BLaER1 (cell line): ENCODE data around the gene GATAD2B.
A peak's percentile ranks its signal among the peaks of the same experiment; 100 is the strongest.

ENCODE experiments used
- H3K27ac ChIP-seq: shearing (Covaris generic); formaldehyde crosslinking; 2 replicates; pipeline ENCODE4 v1.8.1; 2022
- H3K27me3 ChIP-seq: shearing (Covaris generic); formaldehyde crosslinking; 2 replicates; pipeline ENCODE4 v1.8.1; 2022
- H3K36me3 ChIP-seq: shearing (Covaris generic); formaldehyde crosslinking; 2 replicates; pipeline ENCODE4 v1.8.1; 2022
- H3K4me1 ChIP-seq: shearing (Covaris generic); formaldehyde crosslinking; 2 replicates; pipeline ENCODE4 v1.8.1; 2022
- H3K4me2 ChIP-seq: shearing (Covaris generic); formaldehyde crosslinking; 2 replicates; pipeline ENCODE4 v1.8.1; 2022
- H3K4me3 ChIP-seq: shearing (Covaris generic); formaldehyde crosslinking; 2 replicates; pipeline ENCODE4 v1.8.1; 2022
- H3K9ac ChIP-seq: shearing (Covaris generic); formaldehyde crosslinking; 2 replicates; pipeline ENCODE4 v1.8.1; 2022
- H3K9me3 ChIP-seq: shearing (Covaris generic); formaldehyde crosslinking; 2 replicates; pipeline ENCODE4 v1.8.1; 2022
- H4K20me1 ChIP-seq: shearing (Covaris generic); formaldehyde crosslinking; 2 replicates; pipeline ENCODE4 v1.8.1; 2022
- Cebpa-rat ChIP-seq: shearing (Covaris generic); IDR thresholded peaks from 2 replicates; pipeline ENCODE4 v1.8.1; 2022

The GATAD2B gene

DNA sequence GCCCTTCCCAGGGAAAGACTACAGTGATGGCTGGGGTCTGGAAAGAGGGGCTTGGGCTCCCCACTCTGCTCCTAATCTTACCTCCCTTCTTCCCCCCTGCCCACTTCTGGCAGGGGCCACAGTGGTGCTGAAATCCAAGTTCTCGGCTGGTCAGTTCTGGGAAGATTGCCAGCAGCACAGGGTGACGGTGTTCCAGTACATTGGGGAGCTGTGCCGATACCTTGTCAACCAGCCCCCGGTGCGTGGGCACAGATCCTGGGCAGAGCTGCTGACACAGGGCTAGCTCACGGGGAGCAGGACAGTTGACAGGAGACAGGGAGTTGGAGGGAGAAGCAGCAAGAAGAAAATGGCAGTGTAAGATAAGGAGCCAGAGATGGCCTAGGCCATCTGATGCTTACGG lies 145.1 kb downstream of the GATAD2B start:
- Histone ChIP-seq H3K9me3 (no peaks in the 10 kb centered on the region), H3K9ac (no peak overlapping the region), H4K20me1 (no peaks in the 10 kb centered on the region), H3K4me2 (peak overlapping the region; percentile 96), H3K4me1 (peaks cover 62% of the 10 kb centered on the region), H3K36me3 (peaks cover 28% of the 10 kb centered on the region), H3K4me3 (no peak overlapping the region), H3K27me3 (no peaks in the 10 kb centered on the region), H3K27ac (peak overlapping the region; percentile 100)
- TF ChIP-seq Cebpa-rat = no peak

DNA sequence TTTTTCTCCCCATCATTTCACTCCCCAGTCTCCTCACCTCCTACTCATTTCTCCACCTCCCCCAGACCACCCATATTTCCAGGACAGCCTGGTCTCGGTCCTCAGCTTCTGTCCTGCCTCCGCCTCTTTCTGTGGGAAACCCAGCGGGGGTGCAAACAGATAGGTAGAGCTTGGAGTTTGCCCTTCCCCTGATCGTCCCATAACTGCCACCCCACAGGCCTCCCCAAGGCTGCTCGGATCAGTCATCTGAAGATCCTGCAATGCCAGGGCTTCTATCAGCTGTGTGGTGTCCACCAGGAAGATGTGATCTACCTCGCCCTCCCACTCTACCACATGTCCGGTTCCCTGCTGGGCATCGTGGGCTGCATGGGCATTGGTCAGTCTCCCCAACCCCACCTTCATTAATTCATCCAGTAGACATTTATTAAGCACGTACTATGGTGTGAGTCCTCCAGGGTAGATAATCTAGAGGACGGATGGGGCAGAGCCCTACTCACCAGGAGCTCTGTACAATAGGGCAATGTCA lies 145.9 kb downstream of the GATAD2B start:
- Histone ChIP-seq H3K27me3 (no peaks in the 10 kb centered on the region), H3K4me1 (peaks cover 62% of the 10 kb centered on the region), H3K27ac (peak overlapping the region; percentile 100), H3K36me3 (peaks cover 34% of the 10 kb centered on the region), H3K4me3 (peak overlapping the region; percentile 83), H3K9me3 (no peaks in the 10 kb centered on the region), H3K9ac (peak overlapping the region; percentile 93), H4K20me1 (no peaks in the 10 kb centered on the region), H3K4me2 (peak overlapping the region; percentile 96)
- no peak for TF ChIP-seq Cebpa-rat

DNA sequence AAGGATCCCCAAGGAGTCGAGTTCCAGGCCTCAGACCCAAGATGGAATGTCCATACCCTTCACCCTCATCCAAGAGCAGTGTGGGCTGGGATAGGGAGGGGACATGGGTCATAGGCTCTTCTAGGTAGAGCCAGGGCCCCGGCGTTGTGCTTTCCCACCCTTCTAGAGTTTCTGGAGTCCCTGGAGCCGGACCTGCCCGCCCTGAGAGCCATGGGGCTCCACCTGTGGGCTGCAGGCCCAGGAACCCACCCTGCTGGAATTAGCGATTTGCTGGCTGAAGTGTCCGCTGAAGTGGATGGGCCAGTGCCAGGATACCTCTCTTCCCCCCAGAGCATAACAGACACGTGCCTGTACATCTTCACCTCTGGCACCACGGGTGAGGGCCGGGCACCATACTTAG lies 146.4 kb downstream of the GATAD2B start:
- Histone ChIP-seq H3K9ac (peak overlapping the region; percentile 93), H3K27me3 (no peaks in the 10 kb centered on the region), H3K4me2 (peak overlapping the region; percentile 96), H3K27ac (peak overlapping the region; percentile 100), H3K4me1 (peaks cover 67% of the 10 kb centered on the region), H3K9me3 (no peaks in the 10 kb centered on the region), H4K20me1 (no peaks in the 10 kb centered on the region), H3K4me3 (peak overlapping the region; percentile 83), H3K36me3 (peaks cover 34% of the 10 kb centered on the region)
- TF ChIP-seq Cebpa-rat = no peak

DNA sequence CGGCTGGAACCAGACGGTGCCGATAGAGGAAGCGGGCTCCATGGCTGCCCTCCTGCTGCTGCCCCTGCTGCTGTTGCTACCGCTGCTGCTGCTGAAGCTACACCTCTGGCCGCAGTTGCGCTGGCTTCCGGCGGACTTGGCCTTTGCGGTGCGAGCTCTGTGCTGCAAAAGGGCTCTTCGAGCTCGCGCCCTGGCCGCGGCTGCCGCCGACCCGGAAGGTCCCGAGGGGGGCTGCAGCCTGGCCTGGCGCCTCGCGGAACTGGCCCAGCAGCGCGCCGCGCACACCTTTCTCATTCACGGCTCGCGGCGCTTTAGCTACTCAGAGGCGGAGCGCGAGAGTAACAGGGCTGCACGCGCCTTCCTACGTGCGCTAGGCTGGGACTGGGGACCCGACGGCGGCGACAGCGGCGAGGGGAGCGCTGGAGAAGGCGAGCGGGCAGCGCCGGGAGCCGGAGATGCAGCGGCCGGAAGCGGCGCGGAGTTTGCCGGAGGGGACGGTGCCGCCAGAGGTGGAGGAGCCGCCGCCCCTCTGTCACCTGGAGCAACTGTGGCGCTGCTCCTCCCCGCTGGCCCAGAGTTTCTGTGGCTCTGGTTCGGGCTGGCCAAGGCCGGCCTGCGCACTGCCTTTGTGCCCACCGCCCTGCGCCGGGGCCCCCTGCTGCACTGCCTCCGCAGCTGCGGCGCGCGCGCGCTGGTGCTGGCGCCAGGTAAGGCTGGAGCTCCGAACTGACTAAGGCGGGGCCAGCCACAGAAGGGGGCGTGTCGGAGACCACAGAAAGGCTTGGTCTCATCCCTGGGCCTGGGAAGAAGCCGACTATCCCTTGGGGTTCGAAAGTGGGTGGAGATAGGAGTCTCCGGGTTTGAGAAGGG lies 147.1 kb downstream of the GATAD2B start:
- peak overlapping the region; percentile 96 for H3K4me2 ChIP-seq

DNA sequence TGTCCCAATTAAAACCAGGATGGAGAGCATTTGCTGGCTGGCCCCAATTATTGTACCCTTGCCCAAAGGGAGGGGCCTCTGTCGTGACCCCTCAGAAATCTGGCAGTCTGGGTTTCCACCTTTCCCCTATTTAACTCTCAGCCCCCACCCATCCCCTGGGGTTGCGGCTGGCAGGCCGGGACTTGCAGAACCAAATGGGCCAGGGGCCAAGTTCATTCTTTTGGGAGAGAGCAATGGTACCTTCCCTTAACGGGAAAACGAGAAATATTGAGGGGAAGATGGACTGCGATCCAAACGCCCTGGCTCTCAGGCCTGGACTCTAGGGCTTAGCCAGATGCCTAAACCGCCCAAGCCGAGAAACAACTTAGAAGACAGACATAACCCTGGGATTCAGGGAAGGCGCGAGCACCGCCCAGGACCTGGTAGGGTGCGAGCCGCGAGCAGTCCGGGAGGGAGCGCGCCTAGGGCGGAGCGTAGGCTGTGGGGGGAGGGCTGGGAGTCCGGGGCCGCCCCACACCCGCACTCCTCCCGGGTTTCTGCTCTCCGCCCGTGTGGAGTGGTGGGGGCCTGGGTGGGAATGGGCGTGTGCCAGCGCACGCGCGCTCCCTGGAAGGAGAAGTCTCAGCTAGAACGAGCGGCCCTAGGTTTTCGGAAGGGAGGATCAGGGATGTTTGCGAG lies 147.9 kb downstream of the GATAD2B start, which contains the start of gene SLC27A3:
Gene SLC27A3 (plus strand): TSS at position 628 of the 678 bp plus-strand sequence. CDS start 91 bp downstream, outside the sequence.
- Histone ChIP-seq H3K27ac (peak within 1 kb of the TSS; percentile 100), H3K4me3 (peak within 1 kb of the TSS; percentile 83), H3K9ac (peak within 1 kb of the TSS; percentile 93), H3K9me3 (no peaks in the 10 kb centered on the region), H4K20me1 (no peaks in the 10 kb centered on the region), H3K36me3 (peaks cover 28% of the 10 kb centered on the region), H3K4me2 (peak within 1 kb of the TSS; percentile 96), H3K4me1 (peaks cover 78% of the 10 kb centered on the region), H3K27me3 (no peaks in the 10 kb centered on the region)
- TF ChIP-seq Cebpa-rat = no peak

More for the DNA sequence above, 147.1 kb downstream of the GATAD2B start:
- no peaks in the 10 kb centered on the region for H3K27me3 ChIP-seq
- peaks cover 34% of the 10 kb centered on the region for H3K36me3 ChIP-seq
- H3K9me3 ChIP-seq = no peaks in the 10 kb centered on the region
- TF ChIP-seq Cebpa-rat = no peak
- peak overlapping the region; percentile 93 for H3K9ac ChIP-seq
- peak overlapping the region; percentile 100 for H3K27ac ChIP-seq
- peak overlapping the region; percentile 83 for H3K4me3 ChIP-seq
- no peaks in the 10 kb centered on the region for H4K20me1 ChIP-seq
- peaks cover 70% of the 10 kb centered on the region for H3K4me1 ChIP-seq

DNA sequence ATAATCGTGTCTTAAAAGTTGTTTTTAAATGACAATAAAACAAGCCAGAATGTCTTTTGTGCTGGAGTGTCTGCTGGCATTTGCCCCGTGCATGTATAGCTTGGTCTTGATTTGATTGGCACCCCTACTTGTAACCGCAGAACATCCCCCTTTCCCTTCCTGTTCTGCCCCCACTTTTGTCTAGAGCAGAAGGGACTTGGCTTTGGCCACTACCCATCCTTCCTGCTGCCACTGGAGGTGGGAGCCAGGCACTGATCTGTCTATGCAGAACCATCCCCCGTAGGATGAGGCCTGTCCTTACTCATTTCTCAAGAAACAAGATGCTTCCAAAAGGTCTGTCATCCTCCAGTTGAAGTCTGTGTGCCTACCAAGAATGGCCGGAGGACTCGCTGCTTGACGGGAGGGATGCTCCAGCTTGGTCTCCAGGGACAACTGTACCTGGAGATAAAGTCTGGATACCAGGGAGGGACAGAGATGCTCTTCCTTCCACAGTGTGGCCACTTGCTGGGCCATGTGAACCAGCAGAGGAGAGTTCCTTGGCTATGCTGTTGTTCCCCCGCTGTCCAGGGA lies 148.7 kb downstream of the GATAD2B start:
- peak overlapping the region; percentile 96 for H3K4me2 ChIP-seq
- TF ChIP-seq Cebpa-rat = no peak
- H3K4me1 ChIP-seq = peaks cover 86% of the 10 kb centered on the region
- H3K4me3 ChIP-seq = peak overlapping the region; percentile 83
- H3K27ac ChIP-seq = peak overlapping the region; percentile 100
- peak overlapping the region; percentile 93 for H3K9ac ChIP-seq
- no peaks in the 10 kb centered on the region for H3K9me3 ChIP-seq
- H4K20me1 ChIP-seq = no peaks in the 10 kb centered on the region
- no peaks in the 10 kb centered on the region for H3K27me3 ChIP-seq
- H3K36me3 ChIP-seq = peaks cover 22% of the 10 kb centered on the region

DNA sequence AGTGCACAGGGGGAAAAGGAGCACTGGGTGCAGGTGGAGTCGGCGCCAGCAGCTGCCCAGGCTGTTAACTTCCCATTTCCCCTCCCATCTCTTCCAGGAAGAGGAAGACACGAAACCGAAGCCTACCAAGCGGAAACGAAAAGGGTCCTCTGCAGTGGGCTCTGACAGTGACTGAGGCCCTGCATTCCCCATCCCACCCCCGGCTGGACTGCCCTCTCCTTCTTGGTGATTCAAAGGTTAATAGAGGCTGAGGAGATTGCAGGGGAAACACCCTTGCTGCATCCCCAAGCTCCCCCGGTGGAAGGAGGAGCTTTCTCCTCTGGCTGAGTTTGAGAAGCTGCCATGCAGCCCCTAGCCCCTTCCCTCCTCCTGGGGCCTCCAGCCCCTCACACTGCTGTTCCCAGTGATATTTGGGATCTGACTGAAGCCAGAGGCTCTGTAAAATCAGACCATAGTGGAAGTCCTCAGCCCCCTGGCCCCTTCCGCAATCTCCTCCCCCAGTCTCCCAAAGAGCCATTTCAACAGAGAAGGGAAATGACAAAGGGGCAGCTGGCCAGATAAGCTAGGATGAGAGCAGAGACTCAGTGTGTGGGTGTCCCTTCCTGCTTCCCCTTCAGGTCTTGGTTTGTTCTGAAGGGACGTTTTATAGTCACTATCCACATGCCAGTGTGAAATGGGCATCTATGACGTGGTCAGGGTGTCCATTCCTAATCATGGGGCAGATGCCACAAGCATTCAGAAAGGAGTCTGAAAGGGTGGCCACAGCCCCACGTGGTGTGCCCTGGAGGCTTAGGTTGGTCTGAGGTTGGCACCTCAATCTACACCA lies 149.5 kb downstream of the GATAD2B start:
- Histone ChIP-seq H3K4me2 (peak overlapping the region; percentile 96), H3K9ac (peak overlapping the region; percentile 93), H4K20me1 (no peaks in the 10 kb centered on the region), H3K27ac (peak overlapping the region; percentile 100), H3K9me3 (no peaks in the 10 kb centered on the region), H3K27me3 (no peaks in the 10 kb centered on the region), H3K36me3 (peaks cover 22% of the 10 kb centered on the region), H3K4me1 (peaks cover 90% of the 10 kb centered on the region), H3K4me3 (peak overlapping the region; percentile 83)
- TF ChIP-seq Cebpa-rat = no peak

DNA sequence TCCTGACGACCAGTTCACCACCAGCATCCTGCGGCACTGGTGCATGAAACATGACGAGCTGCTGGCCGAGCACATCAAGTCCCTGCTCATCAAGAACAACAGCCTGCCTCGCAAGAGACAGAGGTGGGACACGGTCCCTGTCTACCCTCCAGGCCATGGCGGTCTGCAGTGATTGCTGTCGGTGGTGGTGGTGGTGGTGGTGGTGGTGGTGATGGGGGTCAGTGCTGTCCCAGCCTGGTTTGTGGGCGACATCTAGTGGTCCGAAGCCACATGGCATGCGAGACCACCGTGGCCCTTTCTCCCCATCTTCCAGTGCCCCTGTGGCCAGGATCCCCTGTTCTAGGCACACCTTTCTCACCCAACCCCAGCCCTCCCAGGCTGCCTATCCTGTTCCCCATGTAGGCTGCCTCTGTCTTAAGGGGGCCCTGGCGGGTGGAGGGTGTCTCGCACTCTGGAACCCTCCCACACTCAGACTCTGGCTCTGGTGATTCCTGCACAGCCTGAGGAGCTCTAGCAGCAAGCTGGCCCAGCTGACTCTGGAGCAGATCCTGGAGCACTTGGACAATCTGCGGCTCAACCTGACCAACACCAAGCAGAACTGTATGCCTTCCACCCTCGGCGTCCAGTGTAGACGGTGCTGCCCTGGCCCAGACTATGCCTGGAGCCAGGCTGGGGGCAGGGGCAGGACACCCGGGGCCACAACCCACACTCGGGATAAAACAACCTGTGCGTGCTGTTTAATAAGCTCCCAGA lies 150.8 kb downstream of the GATAD2B start:
- peak overlapping the region; percentile 93 for H3K9ac ChIP-seq
- H4K20me1 ChIP-seq = no peaks in the 10 kb centered on the region
- H3K4me1 ChIP-seq = peaks cover 90% of the 10 kb centered on the region
- peak overlapping the region; percentile 100 for H3K27ac ChIP-seq
- peaks cover 29% of the 10 kb centered on the region for H3K36me3 ChIP-seq
- peak overlapping the region; percentile 96 for H3K4me2 ChIP-seq
- TF ChIP-seq Cebpa-rat = no peak
- H3K4me3 ChIP-seq = peak overlapping the region; percentile 83
- no peaks in the 10 kb centered on the region for H3K27me3 ChIP-seq
- no peaks in the 10 kb centered on the region for H3K9me3 ChIP-seq
